Ovary (tissue), 3 donors: ENCODE data around the gene IRGQ.

Experiments
- POLR2A ChIP-seq: fragments of 450-650 bp; IDR thresholded peaks from one replicate; pipeline ENCODE4 v1.6.1; 2017; ENCODE audit warnings: antibody characterized with exemption, mild to moderate bottlenecking, moderate library complexity
- TF ChIP-seq, protein P1 (sequence below), 3 donors: fragments of 450-650 bp in 2 of 3; fragments of 200-600 bp in 1 of 3; IDR thresholded peaks; one replicate each; pipeline versions ENCODE4 v1.5.1 to v1.8.0; 2016 to 2022; ENCODE audit warnings: antibody characterized with exemption in 3 of 3, mild to moderate bottlenecking in 1 of 3
- donor health status: DM: no; HTN: no; CAD: no.

DNA sequence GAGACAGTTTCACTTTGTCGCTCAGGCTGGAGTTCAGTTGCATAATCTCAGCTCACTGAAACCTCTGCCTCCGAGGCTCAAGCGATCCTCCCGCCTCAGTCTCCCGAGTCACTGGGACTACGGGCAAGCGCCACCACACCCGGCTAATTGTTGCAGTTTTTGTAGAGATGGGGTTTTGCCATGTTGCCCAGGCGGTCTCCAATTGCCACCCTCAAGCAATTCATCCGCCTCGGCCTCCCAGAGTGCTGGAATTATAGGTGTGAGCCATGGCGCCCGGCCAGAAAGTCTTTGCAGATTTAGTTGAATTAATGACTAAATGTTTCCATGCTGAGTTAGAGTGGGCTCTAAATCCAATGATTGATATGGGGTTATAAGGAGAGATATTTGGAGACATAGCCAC is 48.2 kb upstream of the IRGQ start:
- no peak for TF ChIP-seq POLR2A
- TF ChIP-seq, protein P1, sequence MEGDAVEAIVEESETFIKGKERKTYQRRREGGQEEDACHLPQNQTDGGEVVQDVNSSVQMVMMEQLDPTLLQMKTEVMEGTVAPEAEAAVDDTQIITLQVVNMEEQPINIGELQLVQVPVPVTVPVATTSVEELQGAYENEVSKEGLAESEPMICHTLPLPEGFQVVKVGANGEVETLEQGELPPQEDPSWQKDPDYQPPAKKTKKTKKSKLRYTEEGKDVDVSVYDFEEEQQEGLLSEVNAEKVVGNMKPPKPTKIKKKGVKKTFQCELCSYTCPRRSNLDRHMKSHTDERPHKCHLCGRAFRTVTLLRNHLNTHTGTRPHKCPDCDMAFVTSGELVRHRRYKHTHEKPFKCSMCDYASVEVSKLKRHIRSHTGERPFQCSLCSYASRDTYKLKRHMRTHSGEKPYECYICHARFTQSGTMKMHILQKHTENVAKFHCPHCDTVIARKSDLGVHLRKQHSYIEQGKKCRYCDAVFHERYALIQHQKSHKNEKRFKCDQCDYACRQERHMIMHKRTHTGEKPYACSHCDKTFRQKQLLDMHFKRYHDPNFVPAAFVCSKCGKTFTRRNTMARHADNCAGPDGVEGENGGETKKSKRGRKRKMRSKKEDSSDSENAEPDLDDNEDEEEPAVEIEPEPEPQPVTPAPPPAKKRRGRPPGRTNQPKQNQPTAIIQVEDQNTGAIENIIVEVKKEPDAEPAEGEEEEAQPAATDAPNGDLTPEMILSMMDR (IDR thresholded peaks at IDR 0.05), result no peak
